ENCODE results near the gene KIAA0513. TPM values are rescaled to one million over a fixed set of nuclear protein-coding genes. Genes with fewer than 3 reads are reported as not detected.

Gene KIAA0513
- total and polyA plus RNA-seq, 2 of the 13 experiments (the other 11 are each of a cell fraction or from before 2014, with no cell fraction given): 1.8 TPM

DNA sequence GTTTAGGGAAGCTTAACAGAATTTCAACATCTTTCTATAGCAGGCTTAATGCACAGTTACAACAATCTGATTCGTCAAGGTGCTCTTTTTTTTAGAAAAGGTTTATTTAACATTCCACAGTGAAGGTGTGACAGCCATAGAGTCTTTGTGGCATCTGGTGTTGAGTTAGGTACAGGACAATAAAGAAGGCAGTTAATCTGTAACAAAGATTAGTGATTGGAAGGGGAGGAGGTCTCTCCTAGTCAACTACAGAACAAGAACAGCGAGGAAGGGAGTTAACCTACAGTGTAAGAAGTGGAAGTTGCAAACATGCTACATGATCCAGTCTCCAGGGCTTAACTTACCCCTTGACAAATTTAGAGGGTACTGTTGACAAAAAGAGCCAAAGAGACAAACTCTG is 13.3 kb upstream of the KIAA0513 start (continued):
- TF ChIP-seq ARID5B (CRISPR knock-in tag; IDR thresholded peaks at IDR 0.05) (0 out of 2 replicates have a peak, but pooled peaks have one; percentile 9), ZNF761 (CRISPR knock-in tag; conservative IDR thresholded peaks at IDR 0.05) (no peak), HDAC2 (CRISPR knock-in tag; IDR thresholded peaks at IDR 0.05) (no peak), HIVEP1 (CRISPR knock-in tag; IDR thresholded peaks at IDR 0.05) (no peak), GATAD2A (CRISPR knock-in tag; IDR thresholded peaks at IDR 0.05) (0 out of 2 replicates have a peak, but pooled peaks have one; percentile 31), FOXA3 (CRISPR knock-in tag; IDR thresholded peaks at IDR 0.05) (peak; percentile 40; the same call in 1 of the 2 replicates), CREB1 (IDR thresholded peaks at IDR 0.05) (no peak), CREB1 (CRISPR knock-in tag; IDR thresholded peaks at IDR 0.05) (0 out of 2 replicates have a peak, but pooled peaks have one; percentile 34), PAXIP1 (CRISPR knock-in tag; conservative IDR thresholded peaks at IDR 0.05) (peak; percentile 41; the same call in 1 of the 2 replicates), RXRB (CRISPR knock-in tag; IDR thresholded peaks at IDR 0.05; ENCODE audit: borderline replicate concordance) (peak; percentile 49; the same call in 1 of the 2 replicates), NFE2 (CRISPR knock-in tag; IDR thresholded peaks at IDR 0.05) (no peak), TEAD3 (CRISPR knock-in tag; optimal IDR thresholded peaks at IDR 0.05; ENCODE audit: borderline replicate concordance) (peak; percentile 45), YY1 (IDR thresholded peaks at IDR 0.05; ENCODE audit: insufficient read depth, insufficient replicate concordance, low read depth, low read length) (no peak), HOMEZ (CRISPR knock-in tag; IDR thresholded peaks at IDR 0.05; ENCODE audit: low read depth) (0 out of 2 replicates have a peak, but pooled peaks have one; percentile 44), SOX6 (IDR thresholded peaks at IDR 0.05) (no peak), SOX6 (CRISPR knock-in tag; IDR thresholded peaks at IDR 0.05) (peak; percentile 67)
- TF ChIP-seq, protein P1, sequence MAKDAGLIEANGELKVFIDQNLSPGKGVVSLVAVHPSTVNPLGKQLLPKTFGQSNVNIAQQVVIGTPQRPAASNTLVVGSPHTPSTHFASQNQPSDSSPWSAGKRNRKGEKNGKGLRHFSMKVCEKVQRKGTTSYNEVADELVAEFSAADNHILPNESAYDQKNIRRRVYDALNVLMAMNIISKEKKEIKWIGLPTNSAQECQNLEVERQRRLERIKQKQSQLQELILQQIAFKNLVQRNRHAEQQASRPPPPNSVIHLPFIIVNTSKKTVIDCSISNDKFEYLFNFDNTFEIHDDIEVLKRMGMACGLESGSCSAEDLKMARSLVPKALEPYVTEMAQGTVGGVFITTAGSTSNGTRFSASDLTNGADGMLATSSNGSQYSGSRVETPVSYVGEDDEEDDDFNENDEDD (CRISPR knock-in tag; IDR thresholded peaks at IDR 0.05; ENCODE audit: borderline replicate concordance): no peak

Data from HepG2 (cell line).